Lower lobe of right lung (tissue), 2 donors: Measurements from ENCODE around the gene ANO4. TPM values are rescaled to one million over a fixed set of nuclear protein-coding genes. Genes with fewer than 3 reads are reported as not detected.

Experiments used
- ATAC-seq, 2 donors: fragments of 200-7000 bp; cut with Tn5 transposase; one replicate each; pipeline ENCODE4 v1.9.1; 2020 to 2022; ENCODE audit warnings: mild to moderate bottlenecking in 2 of 2, moderate library complexity in 2 of 2
- DNase-seq: peaks from one replicate; pipeline ENCODE4 v3.0.0-alpha.2; 2020
- H3K27ac ChIP-seq: fragments of 200-600 bp; one replicate; pipeline ENCODE4 v1.8.0; 2022
- H3K27me3 ChIP-seq: fragments of 200-600 bp; one replicate; pipeline ENCODE4 v1.8.0; 2022; ENCODE audit warnings: low read depth
- H3K36me3 ChIP-seq: fragments of 200-600 bp; one replicate; pipeline ENCODE4 v1.8.0; 2022; ENCODE audit warnings: mild to moderate bottlenecking
- H3K4me1 ChIP-seq: fragments of 200-600 bp; one replicate; pipeline ENCODE4 v1.8.0; 2022
- H3K4me3 ChIP-seq: fragments of 200-600 bp; one replicate; pipeline ENCODE4 v1.8.0; 2022; ENCODE audit warnings: mild to moderate bottlenecking
- H3K9me3 ChIP-seq: fragments of 200-600 bp; one replicate; pipeline ENCODE4 v1.8.0; 2022
- CTCF ChIP-seq: fragments of 200-600 bp; IDR thresholded peaks from one replicate; pipeline ENCODE4 v1.8.0; 2022; ENCODE audit warnings: antibody characterized with exemption, mild to moderate bottlenecking
- intact Hi-C: fragments of 100-400 bp; cut with DNase I; formaldehyde crosslinking; loops from one replicate; pipeline ENCODE4 v1.11.0; 2022
- total RNA-seq: library from RNA; stranded (reverse); fragmentation: NEBNext Ultra II Directional; extraction: Animal tissue kit (Norgen Biotek cat#: 25700); gene quantifications from one replicate; pipeline ENCODE4 v1.2.1, GENCODE V29; 2021
- donor health status: DM: no; HTN: yes; CAD: no; lungs with severe emphysema.

The ANO4 gene
- total RNA-seq, 1 donor from 2014 or later, result 0.74 TPM

GRCh38 chr12:100991102-100991501 lies 196.5 kb downstream of the ANO4 start:
- ATAC-seq (no peak), DNase-seq (no peak)
- intact Hi-C loops, result no loop called here
- Histone ChIP-seq H3K4me3 (no peak overlapping the region), H3K27me3 (no peaks in the 10 kb centered on the region), H3K36me3 (no peaks in the 10 kb centered on the region), H3K9me3 (no peaks in the 10 kb centered on the region), H3K27ac (no peak overlapping the region), H3K4me1 (no peaks in the 10 kb centered on the region)
- no peak for TF ChIP-seq CTCF

GRCh38 chr12:100992194-100992593 lies 197.6 kb downstream of the ANO4 start:
- no peak overlapping the region for H3K4me3 ChIP-seq
- no peak for TF ChIP-seq CTCF
- intact Hi-C loops, result no loop called here

GRCh38 chr12:100993916-100994450 lies 199.4 kb downstream of the ANO4 start:
- ATAC-seq (no peak), DNase-seq (no peak)
- no peaks in the 10 kb centered on the region for H3K9me3 ChIP-seq
- intact Hi-C loops, result no loop called here
- H3K4me3 ChIP-seq, result no peak overlapping the region
- H3K4me1 ChIP-seq, result no peaks in the 10 kb centered on the region
- H3K27ac ChIP-seq, result no peak overlapping the region
- no peaks in the 10 kb centered on the region for H3K27me3 ChIP-seq
- no peak for TF ChIP-seq CTCF
- H3K36me3 ChIP-seq, result no peaks in the 10 kb centered on the region

More at GRCh38 chr12:100992194-100992593, 197.6 kb downstream of the ANO4 start:
- DNase-seq, result no peak
- no peaks in the 10 kb centered on the region for H3K9me3 ChIP-seq
- H3K4me1 ChIP-seq, result no peaks in the 10 kb centered on the region
- no peak overlapping the region for H3K27ac ChIP-seq
- no peak for ATAC-seq
- H3K36me3 ChIP-seq, result no peaks in the 10 kb centered on the region
- no peaks in the 10 kb centered on the region for H3K27me3 ChIP-seq

GRCh38 chr12:100995201-100995600 lies 200.6 kb downstream of the ANO4 start:
- intact Hi-C loops, result no loop called here

GRCh38 chr12:100995771-100996170 lies 201.2 kb downstream of the ANO4 start:
- H3K4me3 ChIP-seq, result no peak overlapping the region
- H3K9me3 ChIP-seq, result no peaks in the 10 kb centered on the region
- no peak overlapping the region for H3K27ac ChIP-seq
- TF ChIP-seq CTCF, result no peak
- intact Hi-C loops, result no loop called here
- no peaks in the 10 kb centered on the region for H3K4me1 ChIP-seq
- no peak for ATAC-seq
- H3K36me3 ChIP-seq, result no peaks in the 10 kb centered on the region
- no peaks in the 10 kb centered on the region for H3K27me3 ChIP-seq
- no peak for DNase-seq

More at GRCh38 chr12:100995201-100995600, 200.6 kb downstream of the ANO4 start:
- Histone ChIP-seq H3K36me3 (no peaks in the 10 kb centered on the region), H3K27me3 (no peaks in the 10 kb centered on the region), H3K27ac (no peak overlapping the region), H3K4me1 (no peaks in the 10 kb centered on the region), H3K9me3 (no peaks in the 10 kb centered on the region), H3K4me3 (no peak overlapping the region)
- no peak for TF ChIP-seq CTCF
- ATAC-seq, result no peak
- DNase-seq, result no peak
